SU-DHL-6 (cell line): ENCODE results near the gene HEMK1.

Source experiments
- H2AFZ ChIP-seq: fragments of 200-600 bp; sonication (generic); 2 replicates; pipeline ENCODE4 v1.6.1; 2014; ENCODE audit warnings: low read depth, mild to moderate bottlenecking, moderate library complexity, mixed read lengths, antibody characterized with exemption, low read length; ENCODE audit not compliant: severe bottlenecking
- H3F3A ChIP-seq: fragments of 200-600 bp; shearing (Covaris generic); 2 replicates; pipeline ENCODE4 v1.6.0; 2016; ENCODE audit warnings: antibody characterized with exemption, mild to moderate bottlenecking; ENCODE audit not compliant: insufficient read depth
- H3K27ac ChIP-seq: fragments of 200-600 bp; sonication (generic); 2 replicates; pipeline ENCODE4 v1.5.1; 2016; ENCODE audit warnings: low read depth, mild to moderate bottlenecking, low read length, moderate library complexity, mixed read lengths
- H3K27me3 ChIP-seq: fragments of 200-600 bp; sonication (generic), shearing (Covaris generic); 2 replicates; pipeline ENCODE4 v1.6.0; 2014; ENCODE audit warnings: mild to moderate bottlenecking, low read length
- H3K36me3 ChIP-seq: fragments of 200-600 bp; sonication (generic); 2 replicates; pipeline ENCODE4 v1.6.1; 2014; ENCODE audit warnings: mild to moderate bottlenecking, low read length, mixed read lengths
- H3K4me2 ChIP-seq: fragments of 300-600, 200-600 bp; shearing (Covaris generic), sonication (generic); 2 replicates; pipeline ENCODE4 v1.6.0; 2014; ENCODE audit warnings: low read length, low read depth, mild to moderate bottlenecking; ENCODE audit not compliant: poor library complexity, severe bottlenecking
- H3K4me3 ChIP-seq: fragments of 200-600 bp; sonication (generic); 2 replicates; pipeline ENCODE4 v1.5.1; 2014; ENCODE audit warnings: antibody characterized with exemption, low read length, mild to moderate bottlenecking, mixed read lengths; ENCODE audit not compliant: insufficient read depth, poor library complexity, severe bottlenecking
- H3K79me2 ChIP-seq: fragments of 200-600 bp; sonication (generic); 2 replicates; pipeline ENCODE4 v1.6.1; 2014; ENCODE audit warnings: mild to moderate bottlenecking, low read length, moderate library complexity; ENCODE audit not compliant: insufficient read depth
- H3K9ac ChIP-seq: fragments of 200-600 bp; sonication (generic); 2 replicates; pipeline ENCODE4 v1.7.0; 2014; ENCODE audit warnings: mild to moderate bottlenecking, low read length
- H3K9me2 ChIP-seq: fragments of 200-600 bp; sonication (generic); replicated peaks from 2 replicates; pipeline ENCODE4 v1.6.1; 2014; ENCODE audit warnings: low read length; ENCODE audit not compliant: insufficient read depth
- H3K9me3 ChIP-seq: fragments of 200-600 bp; sonication (generic); 2 replicates; pipeline ENCODE4 v1.6.1; 2014; ENCODE audit warnings: low read length, mixed read lengths; ENCODE audit not compliant: insufficient read depth
- H4K20me1 ChIP-seq: fragments of 200-600 bp; sonication (generic); 2 replicates; pipeline ENCODE4 v1.6.1; 2014; ENCODE audit warnings: low read depth, mild to moderate bottlenecking, antibody characterized with exemption, low read length, moderate library complexity, mixed read lengths
- CTCF ChIP-seq: fragments of 200-600 bp; sonication (generic); IDR thresholded peaks from one replicate; pipeline ENCODE4 v1.5.1; 2017; ENCODE audit warnings: antibody characterized with exemption, mild to moderate bottlenecking, low read length, moderate library complexity; ENCODE audit not compliant: insufficient read depth, poor library complexity, severe bottlenecking
- EZH2phosphoT487 ChIP-seq: fragments of 200-600 bp; sonication (generic), shearing (Covaris generic); conservative IDR thresholded peaks from 2 replicates; pipeline ENCODE4 v1.6.1; 2018; ENCODE audit warnings: mild to moderate bottlenecking, antibody characterized with exemption, low read length, moderate library complexity, mixed read lengths

The HEMK1 gene

GRCh38 chr3:50536471-50537180 is 32.7 kb upstream of the HEMK1 start:
- Histone ChIP-seq H3F3A (no peaks in the 10 kb centered on the region), H3K9me3 (no peaks in the 10 kb centered on the region), H3K27ac (no peak overlapping the region), H3K9ac (no peak overlapping the region), H3K27me3 (no peaks in the 10 kb centered on the region), H3K9me2 (no peaks in the 10 kb centered on the region), H3K36me3 (no peaks in the 10 kb centered on the region), H3K4me3 (no peak overlapping the region), H4K20me1 (no peaks in the 10 kb centered on the region), H3K79me2 (no peaks in the 10 kb centered on the region), H2AFZ (no peak overlapping the region), H3K4me2 (no peak overlapping the region)
- TF ChIP-seq CTCF: no peak
- no peak for TF ChIP-seq EZH2phosphoT487

GRCh38 chr3:50537421-50538129 is 31.7 kb upstream of the HEMK1 start:
- no peak overlapping the region for H2AFZ ChIP-seq
- no peak overlapping the region for H3K4me3 ChIP-seq
- no peaks in the 10 kb centered on the region for H4K20me1 ChIP-seq
- H3K9me2 ChIP-seq: no peaks in the 10 kb centered on the region
- H3K27me3 ChIP-seq: no peaks in the 10 kb centered on the region
- H3K36me3 ChIP-seq: no peaks in the 10 kb centered on the region
- no peak overlapping the region for H3K27ac ChIP-seq
- no peaks in the 10 kb centered on the region for H3K79me2 ChIP-seq
- H3K9me3 ChIP-seq: no peaks in the 10 kb centered on the region
- no peaks in the 10 kb centered on the region for H3F3A ChIP-seq
- no peak overlapping the region for H3K9ac ChIP-seq
- H3K4me2 ChIP-seq: no peak overlapping the region
- TF ChIP-seq EZH2phosphoT487: no peak
- no peak for TF ChIP-seq CTCF

GRCh38 chr3:50539356-50540286 is 29.7 kb upstream of the HEMK1 start:
- Histone ChIP-seq H3K9me3 (no peaks in the 10 kb centered on the region), H4K20me1 (no peaks in the 10 kb centered on the region), H3K79me2 (no peaks in the 10 kb centered on the region), H3K27ac (no peak overlapping the region), H3K9me2 (no peaks in the 10 kb centered on the region), H3F3A (no peaks in the 10 kb centered on the region), H2AFZ (no peak overlapping the region), H3K36me3 (no peaks in the 10 kb centered on the region), H3K9ac (no peak overlapping the region), H3K27me3 (no peaks in the 10 kb centered on the region), H3K4me3 (no peak overlapping the region), H3K4me2 (no peak overlapping the region)
- TF ChIP-seq CTCF (no peak), EZH2phosphoT487 (no peak)
